Activated CD4-positive, alpha-beta T cell treated with anti-CD3 and anti-CD28 coated beads for 36 hours (primary cell): ENCODE measurements around the gene ZNF786. TPM values are rescaled to one million over a fixed set of nuclear protein-coding genes. Genes with fewer than 3 reads are reported as not detected.
"Not testable (repeated sequence)": the region's sequence is repeated elsewhere in the genome, so short reads cannot be mapped to it uniquely, and the experiment has no call there.

Source experiments
- ATAC-seq: fragments of 200-7000 bp; cut with Tn5 transposase; one replicate; pipeline ENCODE4 v1.10.0; 2021; ENCODE audit warnings: mild to moderate bottlenecking, moderate library complexity
- CTCF ChIA-PET: fragments of 350-600 bp; sonication (Branson Sonifier 250); formaldehyde crosslinking; loops from one replicate; lab custom pipeline; 2021; ENCODE audit warnings: antibody characterized with exemption; lab: Charles Lee
- POLR2A ChIA-PET: fragments of 350-600 bp; sonication (Branson Sonifier 250); formaldehyde crosslinking; loops from one replicate; lab custom pipeline; 2021; ENCODE audit warnings: antibody characterized with exemption, inconsistent platforms; lab: Charles Lee
- DNase-seq: peaks from one replicate; pipeline ENCODE4 v3.0.0-alpha.2; 2020
- H3K27ac Mint-ChIP-seq: one replicate; pipeline ENCODE4 v1.8.0; 2021; ENCODE audit warnings: mixed read lengths
- H3K27me3 Mint-ChIP-seq: one replicate; pipeline ENCODE4 v1.8.0; 2021; ENCODE audit warnings: mixed read lengths
- H3K36me3 Mint-ChIP-seq: one replicate; pipeline ENCODE4 v1.8.0; 2021; ENCODE audit warnings: low read depth, mixed read lengths
- H3K4me1 Mint-ChIP-seq: one replicate; pipeline ENCODE4 v1.8.0; 2021; ENCODE audit warnings: mixed read lengths
- H3K4me3 Mint-ChIP-seq: one replicate; pipeline ENCODE4 v1.8.0; 2021; ENCODE audit warnings: mild to moderate bottlenecking, moderate library complexity, mixed read lengths
- H3K9me3 Mint-ChIP-seq: one replicate; pipeline ENCODE4 v1.8.0; 2021; ENCODE audit warnings: low read depth, mixed read lengths
- intact Hi-C, 2 experiments: fragments of 100-400 bp; cut with DNase I in 1 of 2; cut with micrococcal nuclease in 1 of 2; formaldehyde crosslinking; loops; one replicate each; pipeline versions ENCODE4 v1.14.2 to v1.15.1; 2022 to 2024; cut with DNase I, micrococcal nuclease
- total RNA-seq, 2 experiments: library from RNA; stranded (reverse); gene quantifications; one replicate each; pipeline ENCODE4 v1.2.3, GENCODE V29; 2021

Gene ZNF786
- total RNA-seq, 2 experiments from 2014 or later = 4.4 to 4.8 TPM

DNA sequence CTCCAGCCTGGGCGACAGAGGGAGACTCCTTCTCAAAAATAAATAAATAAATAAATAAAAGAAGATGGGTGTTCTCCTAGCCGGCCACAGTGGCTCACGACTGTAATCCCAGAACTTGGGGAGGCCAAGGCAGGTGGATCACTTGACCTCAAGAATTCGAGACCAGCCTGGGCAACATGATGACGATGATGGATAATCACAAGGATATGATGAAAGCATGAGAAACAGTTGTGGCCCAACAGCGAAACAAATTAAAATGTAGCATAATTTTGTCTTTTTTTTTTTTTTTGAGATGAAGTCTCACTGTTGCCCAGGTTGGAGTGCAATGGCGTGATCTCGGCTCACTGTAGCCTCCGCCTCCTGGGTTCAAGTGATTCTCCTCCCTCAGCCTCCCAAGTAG, 12.9 kb downstream of the ZNF786 start:
- H3K27me3 Mint-ChIP-seq = no peaks in the 10 kb centered on the region
- no peak overlapping the region for H3K4me3 Mint-ChIP-seq
- peaks cover 11% of the 10 kb centered on the region for H3K4me1 Mint-ChIP-seq
- H3K36me3 Mint-ChIP-seq = peaks cover 27% of the 10 kb centered on the region
- DNase-seq = no peak
- ChIA-PET CTCF (interaction anchor here (1.6 kb wide), 1 partner anchor 12 kb away, joined by 4 read pairs; no protein-coding TSS in a partner anchor), POLR2A (no interaction called here)
- intact Hi-C loops = no loop called here
- no peak overlapping the region for H3K27ac Mint-ChIP-seq
- no peaks in the 10 kb centered on the region for H3K9me3 Mint-ChIP-seq
- ATAC-seq = no peak

DNA sequence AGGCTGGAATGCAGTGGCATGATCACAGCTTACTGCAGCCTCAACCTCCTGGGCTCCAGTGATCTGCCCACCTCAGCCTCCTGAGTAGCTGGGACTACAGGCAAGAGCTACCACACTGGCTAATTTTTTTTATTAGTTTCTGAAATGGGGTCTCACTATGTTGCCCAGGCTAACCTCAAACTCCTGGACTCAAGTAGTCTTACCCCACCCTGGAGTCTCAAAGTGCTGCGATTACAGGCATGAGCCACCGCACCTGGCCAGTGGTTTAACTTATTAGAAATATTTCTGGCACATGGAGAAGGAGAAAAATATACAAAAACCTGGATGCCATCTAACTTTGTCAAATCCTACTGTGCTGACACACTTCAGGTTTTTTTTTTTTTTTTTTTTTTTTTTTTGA, 15.2 kb downstream of the ZNF786 start:
- intact Hi-C loops = no loop called here
- no peaks in the 10 kb centered on the region for H3K9me3 Mint-ChIP-seq
- DNase-seq (no peak), ATAC-seq (no peak)
- peaks cover 9% of the 10 kb centered on the region for H3K4me1 Mint-ChIP-seq
- no peak overlapping the region for H3K27ac Mint-ChIP-seq
- peaks cover 35% of the 10 kb centered on the region for H3K36me3 Mint-ChIP-seq
- ChIA-PET POLR2A (no interaction called here), CTCF (interaction anchor here (1.6 kb wide), 1 partner anchor 10 kb away, joined by 14 read pairs; no protein-coding TSS in a partner anchor)
- no peak overlapping the region for H3K4me3 Mint-ChIP-seq
- H3K27me3 Mint-ChIP-seq = no peaks in the 10 kb centered on the region

DNA sequence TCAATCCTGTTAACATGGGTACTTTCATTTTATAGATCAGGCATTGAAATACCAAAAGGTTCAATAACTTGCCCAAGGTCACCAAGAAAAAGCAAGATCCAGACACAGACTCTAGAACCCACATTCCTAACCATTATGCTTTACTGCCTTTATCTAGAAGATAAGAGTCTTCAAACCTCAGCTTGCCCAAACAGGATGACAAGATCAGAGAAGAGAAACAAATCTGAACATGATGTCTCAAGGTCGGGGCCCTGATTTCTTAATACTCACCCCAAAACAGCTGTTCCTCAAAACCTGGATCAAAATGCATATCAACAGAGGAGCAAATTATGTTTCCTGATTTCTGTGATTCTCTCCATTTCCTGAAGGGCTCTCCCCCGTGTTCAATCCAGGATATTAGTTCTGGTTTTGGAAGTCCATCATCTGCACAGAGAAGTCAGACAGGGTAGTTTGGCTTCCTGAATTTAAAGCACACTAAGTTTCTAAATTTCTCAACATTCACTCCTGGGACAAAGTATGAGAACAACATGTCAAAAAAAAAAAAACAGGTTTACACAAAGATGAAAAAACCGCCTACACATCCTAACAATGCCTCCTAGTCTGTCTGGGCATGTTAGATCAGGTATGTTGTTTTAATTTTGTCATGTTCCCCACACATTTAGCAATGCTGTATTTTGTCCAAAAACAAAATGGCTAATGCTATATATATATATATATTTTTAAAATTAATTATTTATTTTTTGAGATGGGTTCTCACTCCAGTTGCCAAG, 16.2 kb downstream of the ZNF786 start:
- POLR2A ChIA-PET = no interaction called here
- intact Hi-C loops = no loop called here
- ATAC-seq = no peak
- CTCF ChIA-PET = interaction anchor here (1.6 kb wide), 1 partner anchor 9 kb away, joined by 14 read pairs; no protein-coding TSS in a partner anchor
- no peak for DNase-seq
- peaks cover 35% of the 10 kb centered on the region for H3K36me3 Mint-ChIP-seq
- H3K9me3 Mint-ChIP-seq = no peaks in the 10 kb centered on the region
- peaks cover 9% of the 10 kb centered on the region for H3K4me1 Mint-ChIP-seq
- H3K27ac Mint-ChIP-seq = peak overlapping the region; percentile 67
- H3K4me3 Mint-ChIP-seq = no peak overlapping the region
- H3K27me3 Mint-ChIP-seq = no peaks in the 10 kb centered on the region

DNA sequence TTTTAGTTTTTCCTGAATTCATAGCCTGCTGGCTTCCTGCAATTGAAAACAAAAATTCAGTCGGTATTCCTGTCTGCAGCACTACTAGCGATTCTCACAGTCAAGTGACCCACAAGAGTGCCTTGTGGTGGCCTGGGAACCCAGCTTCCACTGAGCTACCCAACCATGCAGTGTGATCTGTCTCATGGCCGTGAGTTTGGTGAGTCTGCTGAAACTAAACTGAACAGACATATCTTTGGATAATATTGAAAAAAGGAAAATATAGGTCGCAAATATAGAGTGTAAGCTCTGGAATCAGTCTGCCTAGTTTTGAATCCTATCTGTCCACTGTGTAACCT, 18.1 kb downstream of the ZNF786 start:
- intact Hi-C loops = loop anchor here in 1 of 2 experiments (1.0 kb wide), 1 partner anchor 18 kb away; the partner anchor contains the start of gene ZNF786
- H3K27ac Mint-ChIP-seq = peak overlapping the region; percentile 67
- H3K4me3 Mint-ChIP-seq = peak overlapping the region; percentile 46
- no peaks in the 10 kb centered on the region for H3K9me3 Mint-ChIP-seq
- H3K27me3 Mint-ChIP-seq = no peaks in the 10 kb centered on the region
- ChIA-PET CTCF (interaction anchor here (0.7 to 2.4 kb wide), 9 partner anchors 11 to 86 kb away, joined by 3 to 7 read pairs (median 3); partner anchors contain the start of gene ZNF425), POLR2A (no interaction called here)
- no peak for ATAC-seq
- peaks cover 37% of the 10 kb centered on the region for H3K36me3 Mint-ChIP-seq
- no peak for DNase-seq
- peaks cover 9% of the 10 kb centered on the region for H3K4me1 Mint-ChIP-seq

DNA sequence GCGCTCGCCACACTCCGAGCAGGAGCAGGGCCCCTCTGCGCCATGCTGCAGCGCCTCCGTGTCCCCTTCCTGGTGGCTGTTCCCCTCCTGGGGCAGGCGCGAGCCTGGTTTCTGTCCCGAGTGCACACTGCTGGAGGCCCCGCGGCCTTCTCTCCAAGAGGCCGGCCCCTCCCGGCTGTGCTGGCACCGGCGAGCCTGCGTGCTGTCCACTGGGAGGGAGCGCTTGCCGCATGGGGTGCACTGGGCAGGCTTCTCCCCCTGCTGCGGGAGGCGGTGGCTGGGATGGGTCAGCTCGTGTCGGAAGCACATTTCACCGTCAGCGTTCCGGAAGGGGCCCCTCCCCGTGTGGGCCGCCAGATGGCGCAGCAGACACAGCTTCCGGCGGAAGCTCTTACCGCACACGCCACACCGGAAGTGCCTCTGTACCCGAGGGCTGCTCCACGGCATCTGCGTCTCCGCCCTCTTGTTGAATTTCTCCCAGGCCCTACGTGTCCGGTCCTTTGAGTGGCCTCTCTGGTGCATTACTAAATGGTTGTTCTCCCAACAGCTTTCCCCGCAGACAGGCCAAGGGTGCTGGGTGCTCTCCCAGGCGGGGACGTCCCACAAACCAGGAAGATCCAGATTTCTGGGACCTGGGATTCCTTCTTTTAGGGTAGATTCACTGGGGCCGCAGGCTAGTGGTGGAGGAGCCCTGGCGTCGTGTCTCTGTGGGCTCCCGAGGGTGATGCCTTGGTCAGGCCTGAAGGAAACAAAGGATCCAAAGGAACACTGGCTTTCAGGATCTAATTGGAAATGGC, 18.7 kb downstream of the ZNF786 start:
- H3K36me3 Mint-ChIP-seq = peaks cover 32% of the 10 kb centered on the region
- ChIA-PET CTCF (interaction anchor here (0.7 to 2.4 kb wide), 8 partner anchors 12 to 86 kb away, joined by 3 to 7 read pairs (median 3); no protein-coding TSS in a partner anchor), POLR2A (no interaction called here)
- DNase-seq (peak; percentile 70), ATAC-seq (peak; percentile 84)
- H3K9me3 Mint-ChIP-seq = no peaks in the 10 kb centered on the region
- H3K27ac Mint-ChIP-seq = peak overlapping the region; percentile 63
- intact Hi-C loops = loop anchor here in 1 of 2 experiments (1.0 kb wide), 1 partner anchor 18 kb away; the partner anchor contains the start of gene ZNF786
- no peaks in the 10 kb centered on the region for H3K27me3 Mint-ChIP-seq
- H3K4me1 Mint-ChIP-seq = peaks cover 9% of the 10 kb centered on the region
- H3K4me3 Mint-ChIP-seq = peak overlapping the region; percentile 46

DNA sequence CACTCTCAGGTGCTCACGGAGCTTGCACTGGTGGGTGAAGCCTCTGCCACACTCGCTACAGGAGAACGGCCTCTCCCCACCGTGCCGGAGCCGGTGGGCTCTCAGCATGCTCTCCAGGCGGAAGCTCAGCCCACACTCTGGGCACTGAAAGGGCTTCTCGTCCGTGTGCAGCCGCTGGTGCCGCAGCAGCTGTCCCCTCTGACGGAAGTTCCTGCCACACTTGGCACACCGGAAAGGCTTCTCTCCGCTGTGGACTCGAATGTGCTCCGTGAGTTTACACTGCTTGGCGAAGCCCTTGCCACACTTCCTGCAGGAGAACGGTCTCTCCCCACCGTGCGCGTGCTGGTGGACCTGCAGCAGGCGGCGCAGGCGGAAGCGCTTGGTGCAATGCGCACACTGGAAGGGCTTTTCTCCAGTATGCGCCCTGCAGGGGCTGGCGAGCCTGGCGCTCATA, 19.3 kb downstream of the ZNF786 start:
- peaks cover 30% of the 10 kb centered on the region for H3K36me3 Mint-ChIP-seq
- no peaks in the 10 kb centered on the region for H3K9me3 Mint-ChIP-seq
- ATAC-seq (no peak), DNase-seq (no peak)
- H3K4me3 Mint-ChIP-seq = no peak overlapping the region
- peaks cover 6% of the 10 kb centered on the region for H3K4me1 Mint-ChIP-seq
- H3K27me3 Mint-ChIP-seq = no peaks in the 10 kb centered on the region
- no peak overlapping the region for H3K27ac Mint-ChIP-seq
- ChIA-PET POLR2A (no interaction called here), CTCF (interaction anchor here (0.7 to 2.4 kb wide), 4 partner anchors 22 to 85 kb away, joined by 3 to 7 read pairs (median 4); no protein-coding TSS in a partner anchor)
- intact Hi-C loops = no loop called here

DNA sequence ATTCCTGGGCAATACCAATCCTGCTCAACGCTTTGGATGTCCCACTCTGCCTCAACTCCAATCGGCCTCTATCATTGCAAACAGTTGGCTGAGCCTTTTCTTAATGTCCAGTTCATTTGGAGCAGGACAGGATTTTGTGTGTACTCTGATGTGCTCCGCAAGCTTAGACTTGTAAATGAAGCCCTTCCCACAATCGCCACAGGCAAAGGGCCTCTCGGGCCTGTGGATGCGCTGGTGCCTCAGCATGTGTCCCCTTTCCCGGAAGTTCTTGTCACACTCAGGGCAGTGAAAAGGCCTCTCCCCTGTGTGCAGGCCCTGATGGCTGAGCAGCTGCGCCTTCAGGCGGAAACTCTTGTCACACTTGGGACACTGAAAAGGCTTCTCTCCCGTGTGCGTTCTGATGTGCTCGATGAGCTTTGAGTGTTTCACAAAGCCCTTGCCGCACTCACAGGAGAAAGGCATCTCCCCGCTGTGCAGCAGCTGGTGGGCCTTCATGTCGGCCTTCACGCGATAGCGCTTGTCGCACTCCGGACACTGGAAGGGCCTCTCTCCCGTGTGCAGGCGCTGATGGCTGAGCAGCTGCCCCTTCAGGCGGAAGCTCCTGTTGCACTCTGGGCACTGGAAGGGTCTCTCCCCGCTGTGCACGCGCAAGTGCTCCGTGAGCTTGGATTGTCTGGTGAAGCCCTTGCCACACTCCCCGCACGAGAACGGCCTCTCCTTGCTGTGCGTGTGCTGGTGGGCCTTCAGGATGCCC, 20.0 kb downstream of the ZNF786 start:
- no peak for ATAC-seq
- H3K27me3 Mint-ChIP-seq = no peaks in the 10 kb centered on the region
- H3K4me3 Mint-ChIP-seq = no peak overlapping the region
- H3K27ac Mint-ChIP-seq = no peak overlapping the region
- ChIA-PET CTCF (interaction anchor here (2.9 kb wide), 1 partner anchor 65 kb away, joined by 10 read pairs; no protein-coding TSS in a partner anchor), POLR2A (no interaction called here)
- H3K9me3 Mint-ChIP-seq = no peaks in the 10 kb centered on the region
- H3K4me1 Mint-ChIP-seq = peaks cover 8% of the 10 kb centered on the region
- DNase-seq = no peak
- intact Hi-C loops = no loop called here
- peaks cover 30% of the 10 kb centered on the region for H3K36me3 Mint-ChIP-seq

DNA sequence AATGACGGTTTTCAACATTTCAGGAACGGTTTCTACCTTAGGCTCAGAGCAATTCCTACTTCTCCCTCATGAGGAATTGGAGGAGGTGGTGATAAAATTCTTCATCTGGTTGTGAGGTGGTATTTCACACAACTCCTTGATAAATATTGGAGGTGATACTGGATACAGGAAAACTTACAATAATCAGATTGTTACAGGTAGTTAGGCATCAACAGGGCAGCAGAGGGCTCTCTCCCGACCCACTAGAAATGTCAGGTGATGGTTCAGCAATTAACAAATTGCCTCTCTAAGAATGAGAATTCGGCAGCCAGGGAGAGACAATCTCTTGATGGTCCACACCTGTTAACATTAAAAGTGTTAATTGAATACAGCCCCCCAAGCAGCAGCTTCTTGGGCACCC, 22.6 kb downstream of the ZNF786 start:
- no peak for ATAC-seq
- ChIA-PET CTCF (interaction anchor here (0.6 to 2.9 kb wide), 3 partner anchors 62 to 127 kb away, joined by 3 to 10 read pairs (median 3); partner anchors contain the start of gene ZNF282), POLR2A (no interaction called here)
- intact Hi-C loops = loop anchor here (2.0 to 10.0 kb wide), 3 partner anchors 59 to 803 kb away; partner anchors contain the start of gene ZNF425 (in 1 of the 2)
- Mint-ChIP-seq H3K9me3 (no peaks in the 10 kb centered on the region), H3K27me3 (no peaks in the 10 kb centered on the region), H3K36me3 (peaks cover 19% of the 10 kb centered on the region), H3K4me3 (no peak overlapping the region), H3K27ac (no peak overlapping the region), H3K4me1 (peaks cover 8% of the 10 kb centered on the region)
- DNase-seq = peak; percentile 33

DNA sequence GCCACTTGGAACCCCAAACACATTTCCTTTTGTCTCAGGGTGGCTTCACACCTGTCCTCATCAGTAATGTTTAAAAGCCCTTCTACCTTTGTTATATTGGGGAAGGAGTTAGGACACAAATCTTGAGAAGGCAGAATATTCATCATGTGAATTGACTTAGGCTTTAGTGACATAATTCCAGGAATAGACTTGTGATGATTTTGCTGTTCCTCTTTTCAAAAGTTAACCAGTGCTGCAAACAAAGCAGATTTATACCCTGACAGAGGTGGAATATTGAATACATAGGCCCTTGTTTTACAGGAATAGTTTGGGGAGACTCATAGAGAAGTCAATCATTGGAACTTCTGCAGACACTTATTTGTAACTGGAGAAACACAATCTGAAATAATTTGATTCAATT, 27.0 kb downstream of the ZNF786 start:
- POLR2A ChIA-PET = no interaction called here
- Mint-ChIP-seq H3K9me3 (no peaks in the 10 kb centered on the region), H3K27me3 (no peaks in the 10 kb centered on the region), H3K36me3 (peaks cover 4% of the 10 kb centered on the region), H3K4me3 (no peak overlapping the region), H3K27ac (no peak overlapping the region), H3K4me1 (peaks cover 8% of the 10 kb centered on the region)
- ATAC-seq = no peak
- DNase-seq = no peak
- CTCF ChIA-PET = interaction anchor here (0.6 kb wide), 1 partner anchor 26 kb away, joined by 6 read pairs; no protein-coding TSS in a partner anchor
- intact Hi-C loops = loop anchor here in 1 of 2 experiments (10.0 kb wide), 1 partner anchor 799 kb away; no protein-coding TSS in a partner anchor

DNA sequence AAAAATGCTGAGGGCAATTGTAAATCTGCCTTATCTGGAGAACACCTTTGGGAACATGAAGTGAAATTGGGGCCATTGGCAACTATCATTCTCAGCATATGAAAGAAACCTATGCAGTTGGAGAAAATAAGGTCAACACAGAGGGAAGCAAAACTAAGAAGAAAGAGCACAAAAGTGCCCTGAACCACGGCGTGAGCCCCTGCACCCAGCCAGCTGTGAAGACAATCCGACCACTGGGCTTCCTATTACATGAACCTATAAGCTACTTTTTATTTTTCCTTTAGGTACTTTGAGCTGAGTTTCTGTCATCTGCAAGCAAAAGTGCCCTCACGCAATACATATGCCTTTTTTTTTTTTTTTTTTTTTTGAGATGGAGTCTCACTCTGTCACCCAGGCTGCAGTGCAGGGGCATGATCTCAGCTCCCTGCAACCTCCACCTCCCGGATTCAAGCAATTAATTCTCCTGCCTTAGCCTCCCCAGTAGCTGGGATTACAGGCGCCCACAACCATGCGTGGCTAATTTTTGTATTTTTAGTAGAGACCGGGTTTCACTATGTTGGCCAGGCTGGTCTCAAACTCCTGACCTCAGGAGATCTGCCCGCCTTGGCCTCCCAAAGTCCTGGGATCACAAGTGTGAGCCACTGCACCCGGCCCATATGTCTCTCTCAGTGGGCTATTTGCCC, 28.2 kb downstream of the ZNF786 start:
- not testable (repeated sequence) for H3K27ac Mint-ChIP-seq, H3K4me1 Mint-ChIP-seq, H3K36me3 Mint-ChIP-seq, H3K9me3 Mint-ChIP-seq, H3K27me3 Mint-ChIP-seq, ATAC-seq, H3K4me3 Mint-ChIP-seq, DNase-seq
- ChIA-PET POLR2A (interaction anchor here (0.6 kb wide), 1 partner anchor 13 kb away, joined by 3 read pairs; no protein-coding TSS in a partner anchor), CTCF (interaction anchor here (0.6 to 1.7 kb wide), 2 partner anchors 38 to 85 kb away, joined by 3 read pairs; partner anchors contain the start of gene ZNF398)
- intact Hi-C loops = loop anchor here in 1 of 2 experiments (10.0 kb wide), 1 partner anchor 798 kb away; no protein-coding TSS in a partner anchor
